WTC11 (cell line): ENCODE data around the gene KIF12.

Experiments used
- ATF1 ChIP-seq: sonication (generic); formaldehyde crosslinking; IDR thresholded peaks from 2 replicates; pipeline ENCODE4 v1.8.1; 2023; ENCODE audit warnings: mild to moderate bottlenecking, moderate library complexity, missing genetic modification reagents
- CREB1 ChIP-seq: sonication (generic); formaldehyde crosslinking; IDR thresholded peaks from 2 replicates; pipeline ENCODE4 v1.8.0; 2023; ENCODE audit warnings: mild to moderate bottlenecking, missing genetic modification reagents
- CTCF ChIP-seq: fragments of 200-600 bp; IDR thresholded peaks from 2 replicates; pipeline ENCODE4 v1.8.0; 2022; ENCODE audit warnings: antibody characterized with exemption
- FOXJ3 ChIP-seq: sonication (generic); formaldehyde crosslinking; IDR thresholded peaks from 2 replicates; pipeline ENCODE4 v1.9.0; 2021; ENCODE audit warnings: missing genetic modification reagents, mild to moderate bottlenecking, borderline replicate concordance
- MLX ChIP-seq: sonication (generic); formaldehyde crosslinking; IDR thresholded peaks from 2 replicates; pipeline ENCODE4 v1.8.1; 2023; ENCODE audit warnings: mild to moderate bottlenecking, missing genetic modification reagents, moderate library complexity
- MYBL2 ChIP-seq: sonication (generic); formaldehyde crosslinking; IDR thresholded peaks from 2 replicates; pipeline ENCODE4 v1.8.1; 2023; ENCODE audit warnings: mild to moderate bottlenecking, moderate library complexity, missing genetic modification reagents
- NR2C2 ChIP-seq: sonication (generic); formaldehyde crosslinking; IDR thresholded peaks from 2 replicates; pipeline ENCODE4 v1.8.0; 2022; ENCODE audit warnings: mild to moderate bottlenecking, missing genetic modification reagents
- SMAD4 ChIP-seq: sonication (generic); formaldehyde crosslinking; IDR thresholded peaks from 2 replicates; pipeline ENCODE4 v1.8.0; 2022; ENCODE audit warnings: mild to moderate bottlenecking, missing genetic modification reagents
- STAT6 ChIP-seq: sonication (generic); formaldehyde crosslinking; conservative IDR thresholded peaks from 2 replicates; pipeline ENCODE4 v1.8.1; 2023; ENCODE audit warnings: mild to moderate bottlenecking, low read depth, missing genetic modification reagents, moderate library complexity
- ZBTB21 ChIP-seq: sonication (generic); formaldehyde crosslinking; IDR thresholded peaks from 2 replicates; pipeline ENCODE4 v1.8.1; 2023; ENCODE audit warnings: mild to moderate bottlenecking, missing genetic modification reagents, borderline replicate concordance

- no peak for TF ChIP-seq CTCF
- TF ChIP-seq MLX: no peak
- no peak for TF ChIP-seq ZBTB21 (CRISPR knock-in tag)
- no peak for TF ChIP-seq ATF1 (CRISPR knock-in tag)
- no peak for TF ChIP-seq NR2C2 (CRISPR knock-in tag)
- no peak for TF ChIP-seq CREB1 (CRISPR knock-in tag)
- TF ChIP-seq FOXJ3 (CRISPR knock-in tag): no peak
- TF ChIP-seq MYBL2 (CRISPR knock-in tag): no peak
- no peak for TF ChIP-seq STAT6
- no peak for TF ChIP-seq SMAD4 (CRISPR knock-in tag)
These were observed 31.0 kb upstream of the KIF12 start for GRCh38 chr9:114130141-114130540.
